Stomach (tissue), 4 donors: Measurements from ENCODE around the gene FARSA.

Experiments used
- CTCF ChIP-seq, 7 experiments: fragments of 450-650 bp in 4 of 7; fragments of 200-600 bp in 3 of 7; sonication (generic) in 3 of 7; IDR thresholded peaks; one replicate each; pipeline ENCODE4 v1.5.1; 2016 to 2019; ENCODE audit warnings: antibody characterized with exemption in 7 of 7, control low read depth in 2 of 7, mild to moderate bottlenecking in 1 of 7
- POLR2A ChIP-seq, 4 donors: fragments of 450-650 bp; IDR thresholded peaks; one replicate each; pipeline ENCODE4 v1.6.1; 2016; ENCODE audit warnings: antibody characterized with exemption in 4 of 4, control low read depth in 2 of 4, mild to moderate bottlenecking in 1 of 4, moderate library complexity in 1 of 4

- no peak for TF ChIP-seq CTCF (IDR thresholded peaks at IDR 0.05)
- no peak for TF ChIP-seq POLR2A (IDR thresholded peaks at IDR 0.05)
Observed at GRCh38 chr19:12979974-12980373, 46.5 kb upstream of the FARSA start.
